Body of pancreas (tissue), 4 donors: ENCODE measurements around the gene TM2D1.

ENCODE experiments used
- POLR2A ChIP-seq, 3 donors: fragments of 450-650 bp; IDR thresholded peaks; one replicate each; pipeline ENCODE4 v1.6.1; 2016; ENCODE audit warnings: antibody characterized with exemption in 3 of 3, mild to moderate bottlenecking in 2 of 3
- TF ChIP-seq, protein P1 (sequence below), 7 experiments: fragments of 450-650 bp in 4 of 7; fragments of 200-600 bp in 3 of 7; sonication (generic) in 3 of 7; IDR thresholded peaks; one replicate each; pipeline ENCODE4 v1.5.1; 2016 to 2019; ENCODE audit warnings: antibody characterized with exemption in 7 of 7

DNA sequence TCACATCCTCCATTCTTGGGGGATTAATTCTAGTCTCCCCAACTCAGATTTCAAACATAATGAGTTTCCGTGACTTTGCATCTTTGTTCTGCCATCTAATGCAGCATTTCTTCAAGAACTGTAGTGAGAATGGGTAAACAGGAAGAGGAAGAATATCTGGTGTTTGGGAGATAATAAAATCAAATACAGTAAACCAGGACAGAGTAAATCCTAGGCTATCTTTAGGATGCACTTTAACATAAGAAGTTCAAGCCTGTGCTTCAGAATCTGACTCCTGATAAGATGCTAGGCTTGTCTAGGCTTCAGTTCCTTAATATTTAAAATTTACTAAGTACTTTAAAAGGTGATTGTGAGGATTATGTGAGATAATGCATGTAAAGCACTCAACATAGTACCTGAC lies 45.2 kb upstream of the TM2D1 start:
- no peak for TF ChIP-seq POLR2A (IDR thresholded peaks at IDR 0.05)
- TF ChIP-seq, protein P1, sequence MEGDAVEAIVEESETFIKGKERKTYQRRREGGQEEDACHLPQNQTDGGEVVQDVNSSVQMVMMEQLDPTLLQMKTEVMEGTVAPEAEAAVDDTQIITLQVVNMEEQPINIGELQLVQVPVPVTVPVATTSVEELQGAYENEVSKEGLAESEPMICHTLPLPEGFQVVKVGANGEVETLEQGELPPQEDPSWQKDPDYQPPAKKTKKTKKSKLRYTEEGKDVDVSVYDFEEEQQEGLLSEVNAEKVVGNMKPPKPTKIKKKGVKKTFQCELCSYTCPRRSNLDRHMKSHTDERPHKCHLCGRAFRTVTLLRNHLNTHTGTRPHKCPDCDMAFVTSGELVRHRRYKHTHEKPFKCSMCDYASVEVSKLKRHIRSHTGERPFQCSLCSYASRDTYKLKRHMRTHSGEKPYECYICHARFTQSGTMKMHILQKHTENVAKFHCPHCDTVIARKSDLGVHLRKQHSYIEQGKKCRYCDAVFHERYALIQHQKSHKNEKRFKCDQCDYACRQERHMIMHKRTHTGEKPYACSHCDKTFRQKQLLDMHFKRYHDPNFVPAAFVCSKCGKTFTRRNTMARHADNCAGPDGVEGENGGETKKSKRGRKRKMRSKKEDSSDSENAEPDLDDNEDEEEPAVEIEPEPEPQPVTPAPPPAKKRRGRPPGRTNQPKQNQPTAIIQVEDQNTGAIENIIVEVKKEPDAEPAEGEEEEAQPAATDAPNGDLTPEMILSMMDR (IDR thresholded peaks at IDR 0.05) = no peak
